ENCODE data around the gene CHST6. TPM values are rescaled to one million over a fixed set of nuclear protein-coding genes. Genes with fewer than 3 reads are reported as not detected.

Gene CHST6
- total and polyA plus RNA-seq, 2 of the 8 experiments (the other 6 are each of a cell fraction or from before 2014, with no cell fraction given) = 18.2 to 25.4 TPM

- TF ChIP-seq CHD7 (IDR thresholded peaks at IDR 0.05; ENCODE audit: insufficient replicate concordance, low read length) = peak; percentile 61
- 0 out of 2 replicates have a peak, but pooled peaks have one; percentile 14 for TF ChIP-seq YY1 (IDR thresholded peaks at IDR 0.05; ENCODE audit: low read depth, low read length)
- TF ChIP-seq ATF3 (IDR thresholded peaks at IDR 0.05; ENCODE audit: insufficient read depth, low read depth, low read length) = 0 out of 2 replicates have a peak, but pooled peaks have one; percentile 5
- TF ChIP-seq TEAD4 (IDR thresholded peaks at IDR 0.05; ENCODE audit: low read depth, low read length) = peak; percentile 62
- TF ChIP-seq TAF7 (optimal IDR thresholded peaks at IDR 0.05; ENCODE audit: borderline replicate concordance, low read depth, low read length) = no peak
Observed at GRCh38 chr16:75471723-75472633, 23.3 kb downstream of the CHST6 start (continued).
